Trophoblast cell (in vitro differentiated cells and primary cell): ENCODE results near the gene SERAC1.
A peak's percentile ranks its signal among the peaks of the same experiment; 100 is the strongest.

Source experiments
- DNase-seq, 2 donors: peaks; one replicate each; pipeline ENCODE4 v3.0.0-alpha.2; 2016
- H2AFZ ChIP-seq: 2 replicates; pipeline ENCODE4 v1.6.1; 2013; ENCODE audit warnings: low read length, moderate library complexity, mild to moderate bottlenecking; ENCODE audit not compliant: insufficient read depth, poor library complexity
- H2AK5ac ChIP-seq: 2 replicates; pipeline ENCODE4 v1.6.1; 2013; ENCODE audit warnings: mild to moderate bottlenecking, low read length
- H2BK120ac ChIP-seq: 2 replicates; pipeline ENCODE4 v1.6.1; 2013; ENCODE audit warnings: low read length, mild to moderate bottlenecking, moderate library complexity; ENCODE audit not compliant: insufficient read depth, poor library complexity
- H2BK12ac ChIP-seq: 2 replicates; pipeline ENCODE4 v1.6.1; 2013; ENCODE audit warnings: mild to moderate bottlenecking, low read length, moderate library complexity
- H2BK5ac ChIP-seq: 2 replicates; pipeline ENCODE4 v1.6.1; 2013; ENCODE audit warnings: low read length, low read depth, moderate library complexity, mild to moderate bottlenecking; ENCODE audit not compliant: poor library complexity
- H3K14ac ChIP-seq: 2 replicates; pipeline ENCODE4 v1.6.1; 2013; ENCODE audit warnings: mild to moderate bottlenecking, low read length
- H3K18ac ChIP-seq: 2 replicates; pipeline ENCODE4 v1.6.1; 2013; ENCODE audit warnings: mild to moderate bottlenecking, low read length
- H3K23ac ChIP-seq: 2 replicates; pipeline ENCODE4 v1.6.1; 2013; ENCODE audit warnings: low read length
- H3K27ac ChIP-seq: 2 replicates; pipeline ENCODE4 v1.5.1; 2013; ENCODE audit warnings: low read depth, mild to moderate bottlenecking, inconsistent platforms, low read length, moderate library complexity
- H3K27me3 ChIP-seq: 2 replicates; pipeline ENCODE4 v1.6.1; 2013; ENCODE audit warnings: inconsistent platforms, mild to moderate bottlenecking, low read length, moderate library complexity; ENCODE audit not compliant: insufficient read depth
- H3K36me3 ChIP-seq, 2 experiments: 1 replicate in 1 of 2; 2 replicates in 1 of 2; pipeline ENCODE4 v1.6.1; 2013; ENCODE audit warnings: low read length in 2 of 2, mild to moderate bottlenecking in 2 of 2, moderate library complexity in 1 of 2; ENCODE audit not compliant: insufficient read depth in 2 of 2, control insufficient read depth in 1 of 2
- H3K4ac ChIP-seq: 2 replicates; pipeline ENCODE4 v1.6.1; 2013; ENCODE audit warnings: low read depth, mild to moderate bottlenecking, low read length, moderate library complexity
- H3K4me1 ChIP-seq, 2 experiments: 1 replicate in 1 of 2; 2 replicates in 1 of 2; pipeline ENCODE4 v1.6.1; 2013; ENCODE audit warnings: low read length in 2 of 2, mild to moderate bottlenecking in 2 of 2, moderate library complexity in 1 of 2; ENCODE audit not compliant: insufficient read depth in 2 of 2, control insufficient read depth in 1 of 2
- H3K4me2 ChIP-seq: 2 replicates; pipeline ENCODE4 v1.6.1; 2013; ENCODE audit warnings: inconsistent platforms, mild to moderate bottlenecking, low read length, moderate library complexity
- H3K4me3 ChIP-seq: 2 replicates; pipeline ENCODE4 v1.5.1; 2013; ENCODE audit warnings: mild to moderate bottlenecking, low read depth, low read length, inconsistent platforms
- H3K79me1 ChIP-seq: one replicate; pipeline ENCODE4 v1.6.1; 2013; ENCODE audit warnings: low read length
- H3K79me2 ChIP-seq: 2 replicates; pipeline ENCODE4 v1.6.1; 2013; ENCODE audit warnings: low read length, mild to moderate bottlenecking; ENCODE audit not compliant: control insufficient read depth, insufficient read depth, poor library complexity
- H3K9ac ChIP-seq: 2 replicates; pipeline ENCODE4 v1.6.1; 2013; ENCODE audit warnings: mild to moderate bottlenecking, low read length
- H3K9me3 ChIP-seq: 2 replicates; pipeline ENCODE4 v1.6.1; 2013; ENCODE audit warnings: low read depth, mild to moderate bottlenecking, control low read depth, inconsistent platforms, low read length; ENCODE audit not compliant: insufficient read depth
- H4K12ac ChIP-seq: 2 replicates; pipeline ENCODE4 v1.6.1; 2013; ENCODE audit warnings: low read depth, mild to moderate bottlenecking, low read length, moderate library complexity
- H4K8ac ChIP-seq: 2 replicates; pipeline ENCODE4 v1.6.1; 2013; ENCODE audit warnings: low read depth, mild to moderate bottlenecking, low read length, moderate library complexity
- H4K91ac ChIP-seq: one replicate; pipeline ENCODE4 v1.6.1; 2013; ENCODE audit warnings: low read depth, mild to moderate bottlenecking, low read length, moderate library complexity
- WGBS: extraction: QIAGEN DNeasy Blood & Tissue Kit; methylation state at CpG from one replicate; pipeline ENCODE4 v1.1.7; 2013; ENCODE audit warnings: missing lambda C conversion rate; ENCODE audit not compliant: insufficient read length, insufficient coverage; ENCODE audit errors: extremely low coverage; 5-methylcytosine and 5-hydroxymethylcytosine counted together

The SERAC1 gene

DNA sequence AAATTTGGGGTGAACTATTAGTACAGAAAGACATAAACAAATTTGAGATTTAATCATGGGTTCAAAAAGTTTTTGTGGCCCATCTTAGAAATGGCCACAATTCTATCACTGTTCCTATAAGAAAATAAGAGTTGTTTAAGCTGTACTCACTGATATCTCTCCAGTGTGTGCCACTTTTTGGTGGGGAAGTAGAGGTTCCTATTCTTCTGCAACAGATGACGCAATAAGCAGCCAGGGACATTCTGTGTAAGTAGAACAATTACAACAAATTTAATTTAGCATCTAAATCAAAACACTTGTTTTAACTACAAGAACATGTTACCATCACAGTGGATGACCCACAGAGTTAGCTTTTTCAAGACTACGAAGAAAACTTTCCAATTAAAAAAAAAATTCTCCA lies 9.9 kb downstream of the SERAC1 start:
- H3K4me2 ChIP-seq, result no peak overlapping the region
- no peak overlapping the region for H4K91ac ChIP-seq
- H3K9ac ChIP-seq, result no peak overlapping the region
- no peak overlapping the region for H4K8ac ChIP-seq
- no peaks in the 10 kb centered on the region for H3K27me3 ChIP-seq
- H3K36me3 ChIP-seq, result peaks cover 0 to 3% of the 10 kb centered on the region in 2 experiments
- no peak overlapping the region for H3K23ac ChIP-seq
- H3K79me1 ChIP-seq, result no peaks in the 10 kb centered on the region
- no peak overlapping the region for H2BK120ac ChIP-seq
- H3K4me1 ChIP-seq, result no peaks in the 10 kb centered on the region
- no peak for DNase-seq
- H3K4ac ChIP-seq, result no peak overlapping the region
- no peak overlapping the region for H3K18ac ChIP-seq
- no peak overlapping the region for H4K12ac ChIP-seq
- WGBS, result no CpG with 5 or more reads among the region's 2 CpGs
- no peaks in the 10 kb centered on the region for H3K9me3 ChIP-seq
- no peak overlapping the region for H2BK5ac ChIP-seq
- H2AFZ ChIP-seq, result no peak overlapping the region
- H2BK12ac ChIP-seq, result no peak overlapping the region
- H3K14ac ChIP-seq, result no peak overlapping the region
- no peak overlapping the region for H3K27ac ChIP-seq
- H3K4me3 ChIP-seq, result no peak overlapping the region
- no peak overlapping the region for H2AK5ac ChIP-seq
- no peaks in the 10 kb centered on the region for H3K79me2 ChIP-seq

DNA sequence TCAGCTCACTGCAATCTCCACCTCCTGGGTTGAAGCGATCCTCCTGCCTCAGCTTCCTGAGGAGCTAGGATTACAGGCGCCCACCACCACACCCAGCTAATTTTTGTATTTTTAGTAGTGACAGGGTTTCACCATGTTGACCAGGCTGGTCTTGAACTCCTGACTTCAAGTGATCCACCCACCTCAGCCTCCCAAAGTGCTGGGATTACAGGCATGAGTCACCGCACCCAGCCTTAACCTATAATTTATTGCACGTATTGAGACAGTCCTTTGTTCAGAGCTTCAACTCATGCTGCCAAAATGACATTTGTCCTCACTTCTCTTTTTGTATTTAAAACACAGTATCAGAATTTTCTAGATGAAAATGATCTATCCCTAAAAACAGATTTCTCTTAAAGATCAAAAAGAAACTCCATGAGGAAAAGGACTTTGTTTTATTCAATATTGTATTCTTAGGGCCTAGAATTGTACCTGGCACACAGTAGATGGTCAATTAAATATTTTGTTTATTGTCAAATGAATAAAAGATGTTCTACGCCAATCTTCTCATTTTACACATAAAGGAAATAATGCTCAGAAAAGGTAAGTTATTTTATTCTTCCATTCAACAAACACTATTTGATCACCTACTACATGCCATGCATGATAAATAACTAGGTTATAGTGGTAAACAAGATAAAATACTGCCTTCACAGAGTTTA lies 10.8 kb downstream of the SERAC1 start:
- Histone ChIP-seq H3K18ac (no peak overlapping the region), H4K91ac (no peak overlapping the region), H3K4me2 (no peak overlapping the region), H2AK5ac (no peak overlapping the region), H3K4me3 (no peak overlapping the region), H2BK120ac (no peak overlapping the region), H3K14ac (no peak overlapping the region), H3K9me3 (no peaks in the 10 kb centered on the region), H2BK5ac (no peak overlapping the region), H2AFZ (no peak overlapping the region), H3K79me1 (no peaks in the 10 kb centered on the region), H3K4me1 (no peaks in the 10 kb centered on the region), H3K27ac (no peak overlapping the region), H3K79me2 (no peaks in the 10 kb centered on the region), H4K8ac (no peak overlapping the region), H2BK12ac (no peak overlapping the region), H3K23ac (no peak overlapping the region), H4K12ac (no peak overlapping the region), H3K4ac (no peak overlapping the region), H3K36me3 (peaks cover 2 to 5% of the 10 kb centered on the region in 2 experiments), H3K27me3 (no peaks in the 10 kb centered on the region), H3K9ac (no peak overlapping the region)
- WGBS, result no CpG with 5 or more reads among the region's 5 CpGs
- no peak for DNase-seq

DNA sequence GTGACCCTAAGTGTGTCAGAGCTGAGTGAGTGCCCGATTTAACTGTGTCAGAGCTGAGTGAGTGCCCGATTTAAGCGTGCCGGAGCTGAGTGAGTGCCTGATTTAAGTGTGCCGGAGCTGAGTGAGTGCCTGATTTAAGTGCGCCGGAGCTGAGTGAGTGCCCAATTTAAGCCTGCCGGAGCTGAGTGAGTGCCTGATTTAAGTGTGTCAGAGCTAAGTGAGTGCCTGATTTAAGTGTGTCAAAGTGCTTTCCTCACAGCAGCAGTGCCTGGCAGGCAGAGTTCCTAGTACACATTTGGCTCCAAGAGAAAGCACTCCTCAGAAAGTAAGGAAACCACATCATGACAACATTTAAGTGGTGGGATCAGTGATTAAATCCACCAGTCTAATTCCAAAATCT lies 13.2 kb downstream of the SERAC1 start:
- Histone ChIP-seq H3K79me1 (no peaks in the 10 kb centered on the region), H2AK5ac (no peak overlapping the region), H3K4me1 (no peaks in the 10 kb centered on the region), H3K14ac (no peak overlapping the region), H4K8ac (no peak overlapping the region), H3K4ac (no peak overlapping the region), H2BK120ac (no peak overlapping the region), H3K23ac (no peak overlapping the region), H4K12ac (no peak overlapping the region), H3K9me3 (no peaks in the 10 kb centered on the region), H2BK12ac (no peak overlapping the region), H3K9ac (no peak overlapping the region), H3K4me2 (no peak overlapping the region), H2AFZ (no peak overlapping the region), H3K36me3 (peaks cover 3 to 5% of the 10 kb centered on the region in 2 experiments), H3K27ac (no peak overlapping the region), H4K91ac (no peak overlapping the region), H3K27me3 (no peaks in the 10 kb centered on the region), H3K18ac (no peak overlapping the region), H3K79me2 (no peaks in the 10 kb centered on the region), H2BK5ac (no peak overlapping the region), H3K4me3 (no peak overlapping the region)
- DNase-seq, result no peak
- WGBS, result no CpG with 5 or more reads among the region's 8 CpGs

DNA sequence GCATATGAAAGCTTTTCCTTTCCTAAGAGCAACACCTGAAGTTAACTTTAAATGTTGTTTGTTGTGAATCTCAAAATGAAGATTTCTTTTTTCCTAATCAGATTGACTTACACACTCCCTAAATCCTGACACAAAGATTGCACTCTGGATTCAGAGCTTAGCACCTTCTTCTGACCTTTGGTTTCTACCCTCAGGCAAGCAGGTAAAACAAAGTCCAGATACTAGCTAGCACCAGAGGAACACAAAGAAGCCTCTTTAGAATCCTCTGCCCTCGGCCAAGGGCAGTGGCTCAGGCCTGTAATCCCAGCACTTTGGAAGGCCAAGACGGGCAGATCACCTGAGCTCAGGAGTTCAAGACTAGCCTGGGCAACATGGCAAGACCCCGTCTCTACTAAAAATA lies 14.5 kb downstream of the SERAC1 start:
- Histone ChIP-seq H3K27ac (no peak overlapping the region), H3K4me2 (no peak overlapping the region), H3K9ac (no peak overlapping the region), H3K4me1 (no peaks in the 10 kb centered on the region), H2BK12ac (no peak overlapping the region), H3K27me3 (no peaks in the 10 kb centered on the region), H3K4ac (no peak overlapping the region), H4K8ac (no peak overlapping the region), H2AK5ac (no peak overlapping the region), H3K23ac (no peak overlapping the region), H3K79me1 (no peaks in the 10 kb centered on the region), H4K91ac (no peak overlapping the region), H4K12ac (no peak overlapping the region), H2AFZ (no peak overlapping the region), H3K79me2 (no peaks in the 10 kb centered on the region), H3K18ac (no peak overlapping the region), H3K14ac (no peak overlapping the region), H3K36me3 (peaks cover 3 to 7% of the 10 kb centered on the region in 2 experiments), H3K4me3 (no peak overlapping the region), H2BK5ac (no peak overlapping the region), H2BK120ac (no peak overlapping the region), H3K9me3 (no peaks in the 10 kb centered on the region)
- no CpG with 5 or more reads among the region's 3 CpGs for WGBS
- peak in 1 of 2 donors; percentile 15 for DNase-seq
